Measurements from ENCODE around the gene CPNE4. TPM values are rescaled to one million over a fixed set of nuclear protein-coding genes. Genes with fewer than 3 reads are reported as not detected.

Gene CPNE4
- total and polyA plus RNA-seq, 5 donors from 2014 or later, result not detected

GRCh38 chr3:131922356-131922755, 112.5 kb downstream of the CPNE4 start:
- Mint-ChIP-seq H3K27me3 (peaks cover 4% of the 10 kb centered on the region), H3K9me3 (peaks cover 0 to 5% (median 0%) of the 10 kb centered on the region in 7 donors), H3K4me3 (no peak overlapping the region), H3K27ac (no peak overlapping the region), H3K36me3 (no peaks in the 10 kb centered on the region), H3K4me1 (no peaks in the 10 kb centered on the region)
- Histone ChIP-seq H3K4me1 (ENCODE audit: control insufficient read depth, insufficient read depth, low read length, poor library complexity, severe bottlenecking) (no peaks in the 10 kb centered on the region), H3K27ac (ENCODE audit: insufficient read depth, low read length, poor library complexity, severe bottlenecking) (no peak overlapping the region), H3K4me3 (ENCODE audit: low read depth, low read length) (no peak overlapping the region), H3K36me3 (ENCODE audit: control insufficient read depth, insufficient read depth, low read length) (no peaks in the 10 kb centered on the region), H3K9me3 (ENCODE audit: control insufficient read depth in 2 of 2, low read length in 2 of 2) (no peaks in the 10 kb centered on the region), H3K27me3 (ENCODE audit: control insufficient read depth, insufficient read depth, low read length) (no peaks in the 10 kb centered on the region)
- ATAC-seq (ENCODE audit: low read depth in 2 of 2) (no peak), DNase-seq (no peak)

- no peaks in the 10 kb centered on the region for H3K4me1 Mint-ChIP-seq
- H3K4me3 Mint-ChIP-seq, result no peak overlapping the region
- H3K9me3 Mint-ChIP-seq, result peaks cover 0 to 5% (median 0%) of the 10 kb centered on the region in 7 donors
- Histone ChIP-seq H3K4me1 (ENCODE audit: control insufficient read depth, insufficient read depth, low read length, poor library complexity, severe bottlenecking) (no peaks in the 10 kb centered on the region), H3K27me3 (ENCODE audit: control insufficient read depth, insufficient read depth, low read length) (no peaks in the 10 kb centered on the region), H3K27ac (ENCODE audit: insufficient read depth, low read length, poor library complexity, severe bottlenecking) (no peak overlapping the region), H3K36me3 (ENCODE audit: control insufficient read depth, insufficient read depth, low read length) (no peaks in the 10 kb centered on the region), H3K4me3 (ENCODE audit: low read depth, low read length) (no peak overlapping the region), H3K9me3 (ENCODE audit: control insufficient read depth in 2 of 2, low read length in 2 of 2) (no peaks in the 10 kb centered on the region)
- no peak for ATAC-seq (ENCODE audit: low read depth in 2 of 2)
- no peak for DNase-seq
- no peak overlapping the region for H3K27ac Mint-ChIP-seq
- H3K27me3 Mint-ChIP-seq, result no peaks in the 10 kb centered on the region
- H3K36me3 Mint-ChIP-seq, result no peaks in the 10 kb centered on the region
Measured at GRCh38 chr3:131917006-131917405, 117.8 kb downstream of the CPNE4 start.

GRCh38 chr3:131914090-131914691, 120.6 kb downstream of the CPNE4 start:
- Mint-ChIP-seq H3K27ac (no peak overlapping the region), H3K27me3 (no peaks in the 10 kb centered on the region)

GRCh38 chr3:131912255-131912654, 122.6 kb downstream of the CPNE4 start:
- H3K9me3 Mint-ChIP-seq, result peaks cover 0 to 2% (median 0%) of the 10 kb centered on the region in 7 donors

More at GRCh38 chr3:131914090-131914691, 120.6 kb downstream of the CPNE4 start:
- Histone ChIP-seq H3K9me3 (ENCODE audit: control insufficient read depth in 2 of 2, low read length in 2 of 2) (no peaks in the 10 kb centered on the region), H3K27me3 (ENCODE audit: control insufficient read depth, insufficient read depth, low read length) (no peaks in the 10 kb centered on the region), H3K27ac (ENCODE audit: insufficient read depth, low read length, poor library complexity, severe bottlenecking) (no peak overlapping the region), H3K4me1 (ENCODE audit: control insufficient read depth, insufficient read depth, low read length, poor library complexity, severe bottlenecking) (no peaks in the 10 kb centered on the region), H3K4me3 (ENCODE audit: low read depth, low read length) (no peak overlapping the region), H3K36me3 (ENCODE audit: control insufficient read depth, insufficient read depth, low read length) (no peaks in the 10 kb centered on the region)
- Mint-ChIP-seq H3K9me3 (peaks cover 0 to 3% (median 0%) of the 10 kb centered on the region in 7 donors), H3K4me3 (no peak overlapping the region), H3K36me3 (no peaks in the 10 kb centered on the region), H3K4me1 (no peaks in the 10 kb centered on the region)
- ATAC-seq (ENCODE audit: low read depth in 2 of 2) (no peak), DNase-seq (no peak)

GRCh38 chr3:131907796-131908195, 127.0 kb downstream of the CPNE4 start:
- H3K27me3 Mint-ChIP-seq, result no peaks in the 10 kb centered on the region
- no peaks in the 10 kb centered on the region for H3K4me1 Mint-ChIP-seq
- ATAC-seq (ENCODE audit: low read depth in 2 of 2) (no peak), DNase-seq (no peak)
- H3K36me3 Mint-ChIP-seq, result no peaks in the 10 kb centered on the region
- no peaks in the 10 kb centered on the region for H3K4me1 ChIP-seq (ENCODE audit: control insufficient read depth, insufficient read depth, low read length, poor library complexity, severe bottlenecking)
- H3K4me3 Mint-ChIP-seq, result no peak overlapping the region
- H3K27ac ChIP-seq (ENCODE audit: insufficient read depth, low read length, poor library complexity, severe bottlenecking), result no peak overlapping the region
- H3K27ac Mint-ChIP-seq, result no peak overlapping the region
- no peaks in the 10 kb centered on the region for H3K9me3 ChIP-seq (ENCODE audit: control insufficient read depth in 2 of 2, low read length in 2 of 2)
- H3K9me3 Mint-ChIP-seq, result peaks cover 0 to 7% (median 0%) of the 10 kb centered on the region in 7 donors
- no peak overlapping the region for H3K4me3 ChIP-seq (ENCODE audit: low read depth, low read length)
- H3K36me3 ChIP-seq (ENCODE audit: control insufficient read depth, insufficient read depth, low read length), result no peaks in the 10 kb centered on the region
- no peaks in the 10 kb centered on the region for H3K27me3 ChIP-seq (ENCODE audit: control insufficient read depth, insufficient read depth, low read length)

More at GRCh38 chr3:131912255-131912654, 122.6 kb downstream of the CPNE4 start:
- Mint-ChIP-seq H3K27ac (no peak overlapping the region), H3K36me3 (no peaks in the 10 kb centered on the region), H3K27me3 (no peaks in the 10 kb centered on the region), H3K4me3 (no peak overlapping the region), H3K4me1 (no peaks in the 10 kb centered on the region)
- no peak for DNase-seq
- ATAC-seq (ENCODE audit: low read depth in 2 of 2), result no peak
- Histone ChIP-seq H3K27me3 (ENCODE audit: control insufficient read depth, insufficient read depth, low read length) (no peaks in the 10 kb centered on the region), H3K4me1 (ENCODE audit: control insufficient read depth, insufficient read depth, low read length, poor library complexity, severe bottlenecking) (no peaks in the 10 kb centered on the region), H3K27ac (ENCODE audit: insufficient read depth, low read length, poor library complexity, severe bottlenecking) (no peak overlapping the region), H3K4me3 (ENCODE audit: low read depth, low read length) (no peak overlapping the region), H3K36me3 (ENCODE audit: control insufficient read depth, insufficient read depth, low read length) (no peaks in the 10 kb centered on the region), H3K9me3 (ENCODE audit: control insufficient read depth in 2 of 2, low read length in 2 of 2) (no peaks in the 10 kb centered on the region)

GRCh38 chr3:131903988-131904415, 130.8 kb downstream of the CPNE4 start:
- Histone ChIP-seq H3K36me3 (ENCODE audit: control insufficient read depth, insufficient read depth, low read length) (no peaks in the 10 kb centered on the region), H3K27me3 (ENCODE audit: control insufficient read depth, insufficient read depth, low read length) (no peaks in the 10 kb centered on the region), H3K4me1 (ENCODE audit: control insufficient read depth, insufficient read depth, low read length, poor library complexity, severe bottlenecking) (no peaks in the 10 kb centered on the region), H3K27ac (ENCODE audit: insufficient read depth, low read length, poor library complexity, severe bottlenecking) (no peak overlapping the region), H3K4me3 (ENCODE audit: low read depth, low read length) (no peak overlapping the region), H3K9me3 (ENCODE audit: control insufficient read depth in 2 of 2, low read length in 2 of 2) (no peaks in the 10 kb centered on the region)
- Mint-ChIP-seq H3K27ac (no peak overlapping the region), H3K9me3 (peaks cover 0 to 7% (median 0%) of the 10 kb centered on the region in 7 donors), H3K4me1 (no peaks in the 10 kb centered on the region), H3K27me3 (no peaks in the 10 kb centered on the region), H3K4me3 (no peak overlapping the region), H3K36me3 (no peaks in the 10 kb centered on the region)
- no peak for ATAC-seq (ENCODE audit: low read depth in 2 of 2)
- no peak for DNase-seq

- Histone ChIP-seq H3K9me3 (ENCODE audit: control insufficient read depth in 2 of 2, low read length in 2 of 2) (no peaks in the 10 kb centered on the region), H3K27ac (ENCODE audit: insufficient read depth, low read length, poor library complexity, severe bottlenecking) (no peak overlapping the region), H3K27me3 (ENCODE audit: control insufficient read depth, insufficient read depth, low read length) (no peaks in the 10 kb centered on the region), H3K4me3 (ENCODE audit: low read depth, low read length) (no peak overlapping the region), H3K4me1 (ENCODE audit: control insufficient read depth, insufficient read depth, low read length, poor library complexity, severe bottlenecking) (no peaks in the 10 kb centered on the region), H3K36me3 (ENCODE audit: control insufficient read depth, insufficient read depth, low read length) (no peaks in the 10 kb centered on the region)
- H3K36me3 Mint-ChIP-seq, result no peaks in the 10 kb centered on the region
- no peak for ATAC-seq (ENCODE audit: low read depth in 2 of 2)
- DNase-seq, result no peak
- no peaks in the 10 kb centered on the region for H3K27me3 Mint-ChIP-seq
- H3K27ac Mint-ChIP-seq, result no peak overlapping the region
- no peaks in the 10 kb centered on the region for H3K4me1 Mint-ChIP-seq
- no peak overlapping the region for H3K4me3 Mint-ChIP-seq
- peaks cover 0 to 7% (median 0%) of the 10 kb centered on the region in 7 donors for H3K9me3 Mint-ChIP-seq
Measured at GRCh38 chr3:131901686-131902085, 133.1 kb downstream of the CPNE4 start.

- H3K27me3 ChIP-seq (ENCODE audit: control insufficient read depth, insufficient read depth, low read length), result no peaks in the 10 kb centered on the region
- ATAC-seq (ENCODE audit: low read depth in 2 of 2) (no peak), DNase-seq (no peak)
- no peak overlapping the region for H3K4me3 ChIP-seq (ENCODE audit: low read depth, low read length)
- H3K4me1 ChIP-seq (ENCODE audit: control insufficient read depth, insufficient read depth, low read length, poor library complexity, severe bottlenecking), result no peaks in the 10 kb centered on the region
- H3K4me3 Mint-ChIP-seq, result no peak overlapping the region
- H3K9me3 ChIP-seq (ENCODE audit: control insufficient read depth in 2 of 2, low read length in 2 of 2), result no peaks in the 10 kb centered on the region
- no peaks in the 10 kb centered on the region for H3K36me3 Mint-ChIP-seq
- H3K36me3 ChIP-seq (ENCODE audit: control insufficient read depth, insufficient read depth, low read length), result no peaks in the 10 kb centered on the region
- no peaks in the 10 kb centered on the region for H3K4me1 Mint-ChIP-seq
- no peak overlapping the region for H3K27ac Mint-ChIP-seq
- H3K9me3 Mint-ChIP-seq, result peaks cover 0 to 7% (median 0%) of the 10 kb centered on the region in 7 donors
- no peaks in the 10 kb centered on the region for H3K27me3 Mint-ChIP-seq
- no peak overlapping the region for H3K27ac ChIP-seq (ENCODE audit: insufficient read depth, low read length, poor library complexity, severe bottlenecking)
Measured at GRCh38 chr3:131900891-131901290, 133.9 kb downstream of the CPNE4 start.

Data from CD4-positive, CD25-positive, alpha-beta regulatory T cell (primary cell).